ENCODE data around the gene LRRK2. TPM values are rescaled to one million over a fixed set of nuclear protein-coding genes. Genes with fewer than 3 reads are reported as not detected.

Gene LRRK2
- 10 to 100 TPM in 2 of 5 donors, 1 to 10 TPM in 3; 2.9 to 28.1 (median 8.4) TPM for total RNA-seq
- 1 to 10 TPM; 3.0 to 5.9 (median 3.2) TPM for polyA plus RNA-seq
- long read RNA-seq, donor 1: 0 reads
- long read RNA-seq, donor 2: 0 reads
- long read RNA-seq, donor 3: 0 reads
- long read RNA-seq, donor 4: 0 reads
- long read RNA-seq, donor 5: 0 reads
- long read RNA-seq, donor 6: 0 reads
- long read RNA-seq, donor 7: 0 reads
- long read RNA-seq, donor 8: 0 reads
- long read RNA-seq, donor 9: 0 reads
- long read RNA-seq, donor 10: 0 reads

DNA sequence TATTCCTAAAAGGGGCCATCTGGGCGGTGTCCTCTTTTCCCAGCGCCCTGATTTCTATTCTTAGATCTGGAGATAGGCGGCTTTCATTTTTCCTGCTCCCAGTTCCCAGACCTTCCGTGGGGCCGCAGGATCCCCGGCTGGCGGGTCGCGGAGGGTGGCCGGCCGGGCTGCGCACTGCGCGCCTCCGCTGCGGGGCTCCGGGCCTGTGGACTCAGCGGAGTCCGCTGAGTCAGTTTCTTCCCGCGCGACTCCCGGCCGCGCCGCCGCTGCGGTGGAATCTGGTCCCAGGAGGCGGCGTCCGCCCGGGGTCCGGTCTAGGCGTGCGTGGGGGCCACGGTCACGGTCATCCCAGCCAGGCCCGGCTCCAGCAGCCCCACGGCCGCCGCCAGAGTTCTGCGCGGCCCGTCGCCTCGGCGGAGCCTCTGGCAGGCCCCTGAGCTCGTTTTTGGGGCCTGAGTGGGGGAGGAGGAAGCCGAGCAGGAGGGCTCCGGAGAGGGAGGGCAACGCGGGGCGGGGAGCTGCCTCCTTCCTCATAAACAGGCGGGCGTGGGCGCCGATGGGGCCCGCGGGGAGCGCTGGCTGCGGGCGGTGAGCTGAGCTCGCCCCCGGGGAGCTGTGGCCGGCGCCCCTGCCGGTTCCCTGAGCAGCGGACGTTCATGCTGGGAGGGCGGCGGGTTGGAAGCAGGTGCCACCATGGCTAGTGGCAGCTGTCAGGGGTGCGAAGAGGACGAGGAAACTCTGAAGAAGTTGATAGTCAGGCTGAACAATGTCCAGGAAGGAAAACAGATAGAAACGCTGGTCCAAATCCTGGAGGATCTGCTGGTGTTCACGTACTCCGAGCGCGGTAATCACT lies at the start of gene LRRK2:
TSS of gene LRRK2 (plus strand) at position 559 of the 853 bp plus-strand sequence. CDS start at position 694, 135 bp downstream.
- TF ChIP-seq POLR2AphosphoS5 (IDR thresholded peaks at IDR 0.05): peak in 2 of 3 donors; percentile 46 to 59
- TF ChIP-seq POLR2A (IDR thresholded peaks at IDR 0.05): no peak
- peaks cover 0 to 42% (median 13%) of the 10 kb centered on the region in 4 donors for H3K4me1 ChIP-seq
- peak within 1 kb of the TSS; percentile 87 to 90 (median 89) for H3K27ac ChIP-seq
- intact Hi-C loops (cut with DNase I; ENCODE audit: low total_unique reads): no loop called here
- 1 to 2% (median 2%) methylated on average over 34 to 78 of the region's 78 CpGs for WGBS, 5 donors
- peak within 1 kb of the TSS; percentile 52 to 72 (median 59) for H3K4me3 ChIP-seq
- no peaks in the 10 kb centered on the region for H3K9me3 ChIP-seq
- peak; percentile 65 to 91 for DNase-seq
- peaks cover 0 to 11% (median 10%) of the 10 kb centered on the region in 3 donors for H3K27me3 ChIP-seq
- H3K36me3 ChIP-seq: no peaks in the 10 kb centered on the region

DNA sequence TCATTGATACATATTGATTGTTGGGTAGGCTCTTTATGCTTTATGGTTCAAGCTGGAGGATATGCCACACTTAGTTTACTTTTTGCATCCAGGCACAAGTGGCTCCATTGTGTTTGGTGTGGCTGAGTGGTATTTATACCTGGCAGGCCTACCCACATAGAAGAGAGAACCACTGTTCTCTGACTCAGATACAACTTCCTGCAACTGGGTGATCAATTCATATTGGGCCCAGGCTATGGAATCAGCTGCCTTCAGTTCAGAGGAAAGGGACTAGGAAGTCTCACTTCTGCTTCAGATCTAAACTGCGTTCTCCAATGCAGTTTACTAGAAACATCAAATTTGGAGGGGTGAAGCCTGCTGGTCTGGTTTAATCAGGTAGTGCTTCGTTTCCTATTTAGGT lies 49.8 kb upstream of the LRRK2 start:
- H3K4me3 ChIP-seq: no peak overlapping the region
- peaks cover 0 to under 1% (median 0%) of the 10 kb centered on the region in 4 donors for H3K9me3 ChIP-seq
- no peaks in the 10 kb centered on the region for H3K27me3 ChIP-seq
- 60 to 76% (median 66%) methylated on average over 2 of the region's 2 CpGs for WGBS, 5 donors
- no peaks in the 10 kb centered on the region for H3K4me1 ChIP-seq
- H3K36me3 ChIP-seq: no peaks in the 10 kb centered on the region
- H3K27ac ChIP-seq: no peak overlapping the region
- TF ChIP-seq POLR2A (IDR thresholded peaks at IDR 0.05) (no peak), POLR2AphosphoS5 (IDR thresholded peaks at IDR 0.05) (no peak), EP300 (IDR thresholded peaks at IDR 0.05) (no peak)
- TF ChIP-seq, protein P1, sequence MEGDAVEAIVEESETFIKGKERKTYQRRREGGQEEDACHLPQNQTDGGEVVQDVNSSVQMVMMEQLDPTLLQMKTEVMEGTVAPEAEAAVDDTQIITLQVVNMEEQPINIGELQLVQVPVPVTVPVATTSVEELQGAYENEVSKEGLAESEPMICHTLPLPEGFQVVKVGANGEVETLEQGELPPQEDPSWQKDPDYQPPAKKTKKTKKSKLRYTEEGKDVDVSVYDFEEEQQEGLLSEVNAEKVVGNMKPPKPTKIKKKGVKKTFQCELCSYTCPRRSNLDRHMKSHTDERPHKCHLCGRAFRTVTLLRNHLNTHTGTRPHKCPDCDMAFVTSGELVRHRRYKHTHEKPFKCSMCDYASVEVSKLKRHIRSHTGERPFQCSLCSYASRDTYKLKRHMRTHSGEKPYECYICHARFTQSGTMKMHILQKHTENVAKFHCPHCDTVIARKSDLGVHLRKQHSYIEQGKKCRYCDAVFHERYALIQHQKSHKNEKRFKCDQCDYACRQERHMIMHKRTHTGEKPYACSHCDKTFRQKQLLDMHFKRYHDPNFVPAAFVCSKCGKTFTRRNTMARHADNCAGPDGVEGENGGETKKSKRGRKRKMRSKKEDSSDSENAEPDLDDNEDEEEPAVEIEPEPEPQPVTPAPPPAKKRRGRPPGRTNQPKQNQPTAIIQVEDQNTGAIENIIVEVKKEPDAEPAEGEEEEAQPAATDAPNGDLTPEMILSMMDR (IDR thresholded peaks at IDR 0.05): no peak
- intact Hi-C loops (cut with DNase I; ENCODE audit: low total_unique reads): no loop called here
- no peak for DNase-seq

- H3K4me3 ChIP-seq: no peak overlapping the region
- WGBS, 5 donors: 82 to 91% (median 88%) methylated on average over 3 of the region's 3 CpGs
- H3K9me3 ChIP-seq: peaks cover 0 to 4% (median 0%) of the 10 kb centered on the region in 4 donors
- no peaks in the 10 kb centered on the region for H3K27me3 ChIP-seq
- H3K4me1 ChIP-seq: no peaks in the 10 kb centered on the region
- TF ChIP-seq, protein P1 (IDR thresholded peaks at IDR 0.05): no peak
- TF ChIP-seq POLR2A (IDR thresholded peaks at IDR 0.05) (no peak), EP300 (IDR thresholded peaks at IDR 0.05) (no peak), POLR2AphosphoS5 (IDR thresholded peaks at IDR 0.05) (no peak)
- no peak for DNase-seq
- intact Hi-C loops (cut with DNase I; ENCODE audit: low total_unique reads): no loop called here
- H3K27ac ChIP-seq: no peak overlapping the region
- no peaks in the 10 kb centered on the region for H3K36me3 ChIP-seq
These were observed 49.3 kb upstream of the LRRK2 start for GRCh38 chr12:40175489-40175888.

DNA sequence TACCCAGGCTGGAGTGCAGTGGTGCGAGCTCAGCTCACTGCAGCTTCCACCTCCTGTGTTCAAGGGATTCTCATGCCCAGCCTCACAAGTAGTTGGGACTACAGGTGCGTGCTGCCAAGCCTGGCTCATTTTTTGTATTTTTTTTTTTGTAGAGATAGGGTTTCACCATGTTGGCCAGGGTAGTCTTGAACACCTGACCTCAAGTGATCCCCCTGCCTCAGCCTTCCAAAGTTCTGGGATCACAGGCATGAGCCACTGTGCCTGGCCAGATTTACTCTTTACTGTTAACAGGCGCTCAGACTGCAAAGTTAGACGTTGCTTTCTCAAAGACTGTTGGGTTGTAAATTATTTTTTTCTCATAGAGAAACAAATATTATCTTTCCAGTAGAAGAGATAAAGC lies 46.1 kb upstream of the LRRK2 start:
- no peak overlapping the region for H3K4me3 ChIP-seq
- TF ChIP-seq, protein P1 (IDR thresholded peaks at IDR 0.05): no peak
- TF ChIP-seq EP300 (IDR thresholded peaks at IDR 0.05) (no peak), POLR2AphosphoS5 (IDR thresholded peaks at IDR 0.05) (no peak), POLR2A (IDR thresholded peaks at IDR 0.05) (no peak)
- H3K27me3 ChIP-seq: no peaks in the 10 kb centered on the region
- 85 to 91% (median 85%) methylated on average over 4 of the region's 4 CpGs for WGBS, 5 donors
- no peak overlapping the region for H3K27ac ChIP-seq
- intact Hi-C loops (cut with DNase I; ENCODE audit: low total_unique reads): no loop called here
- H3K36me3 ChIP-seq: no peaks in the 10 kb centered on the region
- no peaks in the 10 kb centered on the region for H3K4me1 ChIP-seq
- no peak for DNase-seq
- H3K9me3 ChIP-seq: peaks cover 0 to 4% (median 0%) of the 10 kb centered on the region in 4 donors

All from stomach (tissue), 19 donors.